ENCODE measurements around the gene TAGLN.

GRCh38 chr11:117160826-117161225, 38.3 kb upstream of the TAGLN start:
- no peak for TF ChIP-seq SUZ12 (IDR thresholded peaks at IDR 0.05)
- no peak for TF ChIP-seq FOXA1 (IDR thresholded peaks at IDR 0.05)
- TF ChIP-seq TARDBP (IDR thresholded peaks at IDR 0.05), result no peak
- TF ChIP-seq CTBP1 (IDR thresholded peaks at IDR 0.05; ENCODE audit: borderline replicate concordance), result no peak
- TF ChIP-seq, protein P1, sequence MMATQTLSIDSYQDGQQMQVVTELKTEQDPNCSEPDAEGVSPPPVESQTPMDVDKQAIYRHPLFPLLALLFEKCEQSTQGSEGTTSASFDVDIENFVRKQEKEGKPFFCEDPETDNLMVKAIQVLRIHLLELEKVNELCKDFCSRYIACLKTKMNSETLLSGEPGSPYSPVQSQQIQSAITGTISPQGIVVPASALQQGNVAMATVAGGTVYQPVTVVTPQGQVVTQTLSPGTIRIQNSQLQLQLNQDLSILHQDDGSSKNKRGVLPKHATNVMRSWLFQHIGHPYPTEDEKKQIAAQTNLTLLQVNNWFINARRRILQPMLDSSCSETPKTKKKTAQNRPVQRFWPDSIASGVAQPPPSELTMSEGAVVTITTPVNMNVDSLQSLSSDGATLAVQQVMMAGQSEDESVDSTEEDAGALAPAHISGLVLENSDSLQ (IDR thresholded peaks at IDR 0.05), result no peak
- TF ChIP-seq L3MBTL2 (conservative IDR thresholded peaks at IDR 0.05), result no peak
- TF ChIP-seq BHLHE40 (IDR thresholded peaks at IDR 0.05; ENCODE audit: borderline replicate concordance), result no peak
- no peak for TF ChIP-seq ZNF384 (IDR thresholded peaks at IDR 0.05)
- TF ChIP-seq LEF1 (IDR thresholded peaks at IDR 0.05; ENCODE audit: borderline replicate concordance), result no peak
- TF ChIP-seq NFRKB (IDR thresholded peaks at IDR 0.05), result no peak
- no peak for TF ChIP-seq SP1 (IDR thresholded peaks at IDR 0.05)
- no peak for TF ChIP-seq ARNT (IDR thresholded peaks at IDR 0.05)
- no peak for TF ChIP-seq FOXK2 (IDR thresholded peaks at IDR 0.05)
